Astrocyte (in vitro differentiated cells and primary cell): Measurements from ENCODE around the gene TMEM161B. TPM values are rescaled to one million over a fixed set of nuclear protein-coding genes. Genes with fewer than 3 reads are reported as not detected.
A peak's percentile ranks its signal among the peaks of the same experiment; 100 is the strongest.

Experiments
- DNase-seq: peaks from one replicate; pipeline ENCODE4 v3.0.0-alpha.2; 2010; ENCODE audit warnings: low read depth
- FAIRE-seq: peaks from 2 replicates; lab custom pipeline; 2011; peaks lifted over from hg19 to GRCh38; lab: Jason Lieb, UNC
- H2AFZ ChIP-seq: 2 replicates; pipeline ENCODE4 v1.6.0; 2012; ENCODE audit warnings: low read depth, low read length, inconsistent platforms
- H3K27ac ChIP-seq: 2 replicates; pipeline ENCODE4 v1.5.1; 2011; ENCODE audit warnings: low read depth, low read length, inconsistent platforms
- H3K27me3 ChIP-seq: 2 replicates; pipeline ENCODE4 v1.6.0; 2011; ENCODE audit warnings: low read length, inconsistent platforms; ENCODE audit not compliant: insufficient read depth
- H3K36me3 ChIP-seq: 2 replicates; pipeline ENCODE4 v1.5.1; 2011; ENCODE audit warnings: low read length, inconsistent platforms; ENCODE audit not compliant: insufficient read depth
- H3K4me1 ChIP-seq: 2 replicates; pipeline ENCODE4 v1.5.1; 2011; ENCODE audit warnings: low read length, inconsistent platforms; ENCODE audit not compliant: insufficient read depth
- H3K4me2 ChIP-seq: 2 replicates; pipeline ENCODE4 v1.6.0; 2012; ENCODE audit warnings: low read length, inconsistent platforms
- H3K4me3 ChIP-seq: 2 replicates; pipeline ENCODE4 v1.5.1; 2011; ENCODE audit warnings: low read depth, mild to moderate bottlenecking, low read length, inconsistent platforms; ENCODE audit not compliant: insufficient read depth
- H3K79me2 ChIP-seq: 2 replicates; pipeline ENCODE4 v1.6.0; 2012; ENCODE audit warnings: mild to moderate bottlenecking, low read length, inconsistent platforms; ENCODE audit not compliant: insufficient read depth
- H3K9ac ChIP-seq: 2 replicates; pipeline ENCODE4 v1.6.0; 2012; ENCODE audit warnings: mild to moderate bottlenecking, low read length, inconsistent platforms
- H3K9me3 ChIP-seq: 2 replicates; pipeline ENCODE4 v1.5.1; 2012; ENCODE audit warnings: low read depth, mild to moderate bottlenecking, low read length, inconsistent platforms; ENCODE audit not compliant: insufficient read depth
- H4K20me1 ChIP-seq: 2 replicates; pipeline ENCODE4 v1.6.0; 2012; ENCODE audit warnings: low read length, inconsistent platforms; ENCODE audit not compliant: insufficient read depth
- H3K27ac Mint-ChIP-seq: one replicate; pipeline ENCODE4 v1.8.0; 2021; ENCODE audit warnings: mild to moderate bottlenecking, mixed read lengths; ENCODE audit not compliant: unreplicated experiment
- H3K27me3 Mint-ChIP-seq: one replicate; pipeline ENCODE4 v1.8.0; 2021; ENCODE audit warnings: low read depth, mixed read lengths; ENCODE audit not compliant: unreplicated experiment
- H3K36me3 Mint-ChIP-seq: one replicate; pipeline ENCODE4 v1.8.0; 2021; ENCODE audit warnings: low read depth, mixed read lengths; ENCODE audit not compliant: unreplicated experiment
- H3K4me1 Mint-ChIP-seq: one replicate; pipeline ENCODE4 v1.8.0; 2021; ENCODE audit warnings: low read depth, mixed read lengths; ENCODE audit not compliant: unreplicated experiment
- H3K4me3 Mint-ChIP-seq: one replicate; pipeline ENCODE4 v1.8.0; 2021; ENCODE audit warnings: mild to moderate bottlenecking, moderate library complexity, mixed read lengths; ENCODE audit not compliant: unreplicated experiment
- H3K9me3 Mint-ChIP-seq: one replicate; pipeline ENCODE4 v1.8.0; 2021; ENCODE audit warnings: mild to moderate bottlenecking, mixed read lengths; ENCODE audit not compliant: unreplicated experiment
- EZH2 ChIP-seq: IDR thresholded peaks from 2 replicates; pipeline ENCODE4 v1.6.1; 2012; ENCODE audit warnings: mild to moderate bottlenecking, low read length, inconsistent platforms; ENCODE audit not compliant: insufficient read depth
- total RNA-seq: library from RNA; stranded (reverse); gene quantifications from 2 replicates; pipeline ENCODE4 v1.2.1, GENCODE V29; 2021
- TF ChIP-seq, protein P1 (sequence below): IDR thresholded peaks from 2 replicates; pipeline ENCODE4 v1.5.1; 2011; ENCODE audit warnings: low read depth, mild to moderate bottlenecking, inconsistent platforms, low read length, moderate library complexity; ENCODE audit not compliant: insufficient read depth

Gene TMEM161B
- total RNA-seq, 1 donor from 2014 or later: 10.8 TPM

DNA sequence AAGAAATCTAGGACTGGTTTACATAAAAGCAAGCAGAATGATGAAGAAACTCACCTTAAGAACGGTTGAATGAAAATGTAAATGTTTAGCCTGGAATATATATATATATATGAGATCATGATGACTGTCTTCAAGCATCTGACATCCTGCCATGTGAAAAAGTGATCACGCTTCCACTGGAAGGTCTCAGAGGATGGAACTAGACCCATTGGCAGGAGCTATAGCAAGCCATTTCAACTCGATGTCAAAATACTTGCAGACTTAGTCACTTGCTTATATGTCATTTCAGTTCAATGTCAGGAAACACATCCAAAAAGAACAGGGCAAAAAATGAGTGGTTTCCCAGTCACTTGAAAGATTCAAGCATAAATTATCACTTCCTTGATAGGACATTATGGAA, 22.2 kb upstream of the TMEM161B start:
- H3K4me2 ChIP-seq: no peak overlapping the region
- H3K9me3 ChIP-seq: no peaks in the 10 kb centered on the region
- H3K79me2 ChIP-seq: no peaks in the 10 kb centered on the region
- no peak overlapping the region for H2AFZ ChIP-seq
- Mint-ChIP-seq H3K27ac (no peak overlapping the region), H3K36me3 (no peaks in the 10 kb centered on the region), H3K27me3 (no peaks in the 10 kb centered on the region), H3K4me3 (no peak overlapping the region), H3K4me1 (no peaks in the 10 kb centered on the region), H3K9me3 (no peaks in the 10 kb centered on the region)
- H3K4me1 ChIP-seq: no peaks in the 10 kb centered on the region
- FAIRE-seq (no peak), DNase-seq (peak; percentile 66)
- H3K27ac ChIP-seq: no peak overlapping the region
- H3K4me3 ChIP-seq: no peak overlapping the region
- no peaks in the 10 kb centered on the region for H4K20me1 ChIP-seq
- H3K9ac ChIP-seq: no peak overlapping the region
- H3K27me3 ChIP-seq: no peaks in the 10 kb centered on the region
- no peaks in the 10 kb centered on the region for H3K36me3 ChIP-seq
- TF ChIP-seq, protein P1, sequence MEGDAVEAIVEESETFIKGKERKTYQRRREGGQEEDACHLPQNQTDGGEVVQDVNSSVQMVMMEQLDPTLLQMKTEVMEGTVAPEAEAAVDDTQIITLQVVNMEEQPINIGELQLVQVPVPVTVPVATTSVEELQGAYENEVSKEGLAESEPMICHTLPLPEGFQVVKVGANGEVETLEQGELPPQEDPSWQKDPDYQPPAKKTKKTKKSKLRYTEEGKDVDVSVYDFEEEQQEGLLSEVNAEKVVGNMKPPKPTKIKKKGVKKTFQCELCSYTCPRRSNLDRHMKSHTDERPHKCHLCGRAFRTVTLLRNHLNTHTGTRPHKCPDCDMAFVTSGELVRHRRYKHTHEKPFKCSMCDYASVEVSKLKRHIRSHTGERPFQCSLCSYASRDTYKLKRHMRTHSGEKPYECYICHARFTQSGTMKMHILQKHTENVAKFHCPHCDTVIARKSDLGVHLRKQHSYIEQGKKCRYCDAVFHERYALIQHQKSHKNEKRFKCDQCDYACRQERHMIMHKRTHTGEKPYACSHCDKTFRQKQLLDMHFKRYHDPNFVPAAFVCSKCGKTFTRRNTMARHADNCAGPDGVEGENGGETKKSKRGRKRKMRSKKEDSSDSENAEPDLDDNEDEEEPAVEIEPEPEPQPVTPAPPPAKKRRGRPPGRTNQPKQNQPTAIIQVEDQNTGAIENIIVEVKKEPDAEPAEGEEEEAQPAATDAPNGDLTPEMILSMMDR: no peak
- no peak for TF ChIP-seq EZH2

DNA sequence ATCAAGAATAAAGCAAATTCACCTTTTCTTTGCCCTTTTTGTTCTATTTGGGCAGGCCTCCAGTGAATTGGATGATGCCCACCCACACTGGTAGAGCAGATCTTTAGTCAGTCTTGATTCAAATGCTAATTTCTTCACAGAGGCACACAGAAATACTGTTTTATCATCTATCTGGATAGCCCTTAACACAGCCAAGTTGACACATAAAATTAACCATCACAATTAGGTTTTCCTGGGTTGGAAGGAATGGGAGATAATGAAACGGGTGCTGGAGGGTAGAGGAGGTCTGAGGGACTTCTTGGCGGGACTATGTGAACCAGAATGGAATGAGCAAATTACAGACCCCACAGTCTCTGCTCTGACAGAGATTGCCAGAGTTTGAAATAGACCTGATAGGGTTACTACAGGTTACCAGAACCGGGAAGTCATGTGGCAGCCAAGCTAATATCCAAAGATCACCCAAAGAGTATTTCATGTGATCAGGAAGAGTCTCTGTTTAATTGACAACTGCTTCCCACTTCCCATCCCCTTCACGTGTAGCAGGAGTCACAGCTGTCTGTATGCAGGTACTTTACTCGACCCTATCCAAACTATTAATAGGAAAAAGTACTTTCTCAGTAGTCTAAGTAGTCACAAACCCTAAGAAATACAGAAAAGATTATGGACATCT, 20.0 kb upstream of the TMEM161B start:
- H3K9ac ChIP-seq: no peak overlapping the region
- H3K4me1 Mint-ChIP-seq: no peaks in the 10 kb centered on the region
- H3K36me3 Mint-ChIP-seq: no peaks in the 10 kb centered on the region
- no peaks in the 10 kb centered on the region for H4K20me1 ChIP-seq
- no peak overlapping the region for H3K4me2 ChIP-seq
- H3K27me3 Mint-ChIP-seq: no peaks in the 10 kb centered on the region
- H3K9me3 ChIP-seq: no peaks in the 10 kb centered on the region
- H3K27me3 ChIP-seq: no peaks in the 10 kb centered on the region
- no peak overlapping the region for H3K4me3 Mint-ChIP-seq
- FAIRE-seq: no peak
- no peak overlapping the region for H3K27ac ChIP-seq
- no peaks in the 10 kb centered on the region for H3K79me2 ChIP-seq
- no peaks in the 10 kb centered on the region for H3K36me3 ChIP-seq
- H3K4me3 ChIP-seq: no peak overlapping the region
- H3K4me1 ChIP-seq: no peaks in the 10 kb centered on the region
- no peak for TF ChIP-seq EZH2
- TF ChIP-seq, protein P1: no peak
- H3K9me3 Mint-ChIP-seq: no peaks in the 10 kb centered on the region
- no peak overlapping the region for H2AFZ ChIP-seq
- DNase-seq: no peak
- H3K27ac Mint-ChIP-seq: no peak overlapping the region

DNA sequence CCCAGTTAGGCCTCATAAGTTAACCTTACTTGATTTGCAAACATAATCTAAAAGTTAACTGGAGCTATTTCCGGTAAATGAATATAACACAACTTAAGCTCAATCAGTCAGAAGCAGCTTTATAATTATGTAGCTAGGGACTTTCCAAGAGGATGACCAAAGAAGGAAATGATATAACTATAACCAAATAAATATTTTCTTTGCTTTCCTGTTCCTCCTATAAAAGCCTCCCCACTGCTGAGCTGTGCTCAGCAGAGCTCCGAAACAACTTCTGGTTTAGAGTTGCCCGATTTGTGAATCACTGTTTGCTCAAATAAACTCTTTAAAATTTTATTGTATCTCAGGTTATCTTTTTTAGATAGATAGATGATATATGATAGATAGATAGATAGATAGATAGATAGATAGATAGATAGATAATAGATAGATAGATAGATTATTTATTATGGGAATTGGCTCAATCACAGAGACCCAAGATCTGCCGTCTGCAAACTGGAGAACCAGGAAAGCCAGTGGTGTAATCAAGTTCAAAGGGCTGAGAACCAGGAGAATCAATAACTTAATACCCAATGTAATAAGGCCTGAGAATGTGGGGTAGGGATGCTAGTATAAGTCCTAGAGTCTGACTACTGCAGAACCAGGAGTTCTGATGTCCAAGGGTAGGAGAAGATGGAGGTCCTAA, 19.3 kb upstream of the TMEM161B start:
- no peaks in the 10 kb centered on the region for H4K20me1 ChIP-seq
- no peak overlapping the region for H3K4me3 Mint-ChIP-seq
- TF ChIP-seq EZH2: no peak
- TF ChIP-seq, protein P1: no peak
- H3K4me2 ChIP-seq: no peak overlapping the region
- no peaks in the 10 kb centered on the region for H3K36me3 Mint-ChIP-seq
- no peak overlapping the region for H2AFZ ChIP-seq
- no peaks in the 10 kb centered on the region for H3K4me1 ChIP-seq
- H3K27ac Mint-ChIP-seq: no peak overlapping the region
- DNase-seq: no peak
- no peak overlapping the region for H3K9ac ChIP-seq
- FAIRE-seq: no peak
- H3K27ac ChIP-seq: no peak overlapping the region
- H3K79me2 ChIP-seq: no peaks in the 10 kb centered on the region
- H3K9me3 ChIP-seq: no peaks in the 10 kb centered on the region
- no peaks in the 10 kb centered on the region for H3K36me3 ChIP-seq
- no peaks in the 10 kb centered on the region for H3K27me3 ChIP-seq
- no peaks in the 10 kb centered on the region for H3K27me3 Mint-ChIP-seq
- no peak overlapping the region for H3K4me3 ChIP-seq
- H3K9me3 Mint-ChIP-seq: no peaks in the 10 kb centered on the region
- no peaks in the 10 kb centered on the region for H3K4me1 Mint-ChIP-seq
